GM19193 (cell line): ENCODE data around the gene STBD1.

Experiments
- POLR2A ChIP-seq: IDR thresholded peaks from 4 replicates; pipeline ENCODE4 v1.6.1; 2011; ENCODE audit not compliant: insufficient read depth, insufficient read length; ENCODE audit errors: extremely low read depth

The STBD1 gene

GRCh38 chr4:76305971-76306881, at the start of gene STBD1:
Gene STBD1, plus strand, starts transcription at chr4:76306733. Its CDS starts 37 bp downstream, at chr4:76306770.
- no peak for TF ChIP-seq POLR2A

- no peak for TF ChIP-seq POLR2A
These were observed 49.6 kb upstream of the STBD1 start for GRCh38 chr4:76256968-76257367.

DNA sequence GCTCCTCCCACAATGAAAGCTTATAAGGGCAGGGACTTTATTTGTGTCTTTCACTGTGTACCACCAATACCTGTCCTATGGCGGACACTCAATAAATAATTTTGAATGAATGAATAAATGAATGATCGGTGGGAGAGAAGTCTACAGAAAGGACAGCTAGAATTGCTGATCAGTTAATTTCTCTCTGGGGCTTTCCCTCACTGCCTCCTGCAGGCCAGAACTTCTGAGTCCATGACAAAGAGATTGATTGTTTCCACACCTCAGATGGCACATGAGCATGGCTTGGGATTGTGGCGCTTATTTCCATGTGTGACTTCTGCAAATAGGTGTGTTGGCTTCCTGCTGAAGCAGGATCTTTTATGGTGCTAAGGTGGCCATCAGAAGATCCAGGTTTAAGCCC, 48.7 kb upstream of the STBD1 start:
- TF ChIP-seq POLR2A = no peak

GRCh38 chr4:76260571-76260970, 46.0 kb upstream of the STBD1 start:
- TF ChIP-seq POLR2A = no peak

GRCh38 chr4:76265631-76266218, 40.8 kb upstream of the STBD1 start:
- no peak for TF ChIP-seq POLR2A

DNA sequence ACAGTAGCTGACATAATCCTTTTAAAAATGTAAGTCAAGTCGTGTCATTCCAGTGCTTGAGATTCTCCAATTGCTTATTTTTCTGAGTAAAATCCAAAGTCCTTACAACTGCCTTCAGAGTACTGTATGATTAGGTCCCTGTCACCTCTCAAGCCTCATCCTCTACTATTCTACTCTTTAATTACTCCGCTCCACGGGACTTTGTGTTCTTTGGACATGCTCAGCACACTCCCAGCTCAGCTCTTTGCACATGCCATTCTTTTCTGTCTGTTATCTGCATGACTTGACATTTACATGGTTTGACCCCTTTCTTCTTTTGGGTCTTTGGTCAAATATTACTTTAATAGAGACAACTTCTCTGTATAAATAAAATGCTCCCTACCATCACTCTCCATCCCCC, 39.9 kb upstream of the STBD1 start:
- TF ChIP-seq POLR2A = no peak

GRCh38 chr4:76267811-76268210, 38.7 kb upstream of the STBD1 start:
- no peak for TF ChIP-seq POLR2A

DNA sequence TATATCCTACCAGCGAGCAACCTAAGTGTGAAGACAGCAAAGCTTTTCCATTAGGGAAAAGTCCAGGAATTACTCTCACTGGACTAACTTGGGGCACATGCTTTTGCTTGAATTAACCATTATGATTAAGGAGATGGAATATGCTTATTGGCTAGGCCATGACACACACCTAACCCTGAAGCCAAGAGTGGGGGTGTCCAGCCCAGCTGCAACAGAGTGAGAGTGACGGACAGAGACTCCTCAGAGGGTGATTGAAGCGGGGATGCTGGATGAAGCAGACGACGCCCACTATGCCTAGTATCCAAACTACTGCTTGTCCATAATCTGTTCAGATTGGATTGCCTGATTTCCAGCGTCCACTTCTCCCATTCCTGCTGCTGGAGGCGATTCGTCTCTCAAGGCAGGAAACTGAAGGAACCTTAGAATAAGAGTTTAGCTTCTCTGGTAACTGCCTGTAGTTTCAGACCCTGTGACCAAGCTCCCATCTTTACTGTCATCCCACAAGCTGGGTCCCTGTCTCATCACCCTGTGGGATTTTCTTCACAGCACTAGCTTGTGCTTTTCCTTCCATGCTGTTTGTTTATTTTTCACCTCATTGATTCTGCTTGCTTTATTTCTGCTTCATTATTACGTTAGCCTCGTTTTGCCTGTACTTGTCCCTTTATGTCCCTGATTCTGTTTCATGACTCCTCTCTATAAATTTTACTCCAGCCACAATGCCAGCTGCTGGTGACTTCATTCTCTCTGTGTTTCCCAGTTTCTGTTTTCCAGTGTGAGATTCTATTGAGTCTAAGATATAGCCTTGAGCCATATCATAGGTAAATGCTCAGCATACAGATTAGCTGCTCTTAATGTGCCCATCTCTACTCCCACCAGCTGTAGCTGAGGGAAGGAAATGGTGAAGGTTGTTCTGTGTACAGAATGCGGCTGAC, 36.0 kb upstream of the STBD1 start:
- TF ChIP-seq POLR2A = no peak

DNA sequence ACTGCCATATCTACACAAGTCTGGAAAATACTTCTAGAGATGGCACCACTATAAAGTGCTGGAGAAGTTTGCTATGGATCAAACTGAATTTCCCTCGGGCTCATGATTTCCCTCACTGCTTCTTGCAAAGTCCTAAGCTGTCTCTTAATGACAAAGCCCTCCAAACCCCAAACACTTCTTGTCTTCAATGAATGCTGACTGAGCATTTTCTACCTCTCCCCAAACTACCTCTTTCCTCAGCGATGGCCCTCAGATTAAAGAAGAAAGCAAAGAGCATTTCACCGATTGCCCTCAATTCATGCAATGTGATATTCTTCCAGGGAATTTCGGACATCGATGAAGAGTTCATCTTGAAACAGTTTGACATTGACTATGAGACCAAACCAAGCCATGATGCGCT, 35.3 kb upstream of the STBD1 start:
- no peak for TF ChIP-seq POLR2A

DNA sequence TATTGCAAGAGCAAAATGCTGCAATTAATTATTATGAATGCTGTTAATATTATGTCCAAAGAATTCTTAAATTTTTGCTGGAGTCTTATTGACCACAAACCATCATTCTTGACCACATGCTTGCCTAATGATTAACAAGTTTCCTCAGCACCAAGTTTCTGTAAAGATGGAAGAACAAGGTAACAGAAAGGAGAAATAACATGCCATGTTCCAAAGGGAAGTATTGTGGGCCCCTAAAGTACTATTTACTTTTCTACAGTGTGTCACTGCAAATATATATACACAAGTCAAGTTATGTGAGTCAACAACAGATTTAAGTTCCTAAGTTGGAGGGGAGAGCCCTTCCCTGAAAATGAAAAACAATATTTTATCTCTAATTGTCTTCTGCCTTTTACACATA, 34.5 kb upstream of the STBD1 start:
- TF ChIP-seq POLR2A = no peak

GRCh38 chr4:76272582-76272981, 34.0 kb upstream of the STBD1 start:
- no peak for TF ChIP-seq POLR2A

- TF ChIP-seq POLR2A = no peak
These were observed 33.5 kb upstream of the STBD1 start for GRCh38 chr4:76272999-76273398.

GRCh38 chr4:76275486-76276124, 30.9 kb upstream of the STBD1 start:
- TF ChIP-seq POLR2A = no peak

GRCh38 chr4:76276813-76277212, 29.7 kb upstream of the STBD1 start:
- no peak for TF ChIP-seq POLR2A

DNA sequence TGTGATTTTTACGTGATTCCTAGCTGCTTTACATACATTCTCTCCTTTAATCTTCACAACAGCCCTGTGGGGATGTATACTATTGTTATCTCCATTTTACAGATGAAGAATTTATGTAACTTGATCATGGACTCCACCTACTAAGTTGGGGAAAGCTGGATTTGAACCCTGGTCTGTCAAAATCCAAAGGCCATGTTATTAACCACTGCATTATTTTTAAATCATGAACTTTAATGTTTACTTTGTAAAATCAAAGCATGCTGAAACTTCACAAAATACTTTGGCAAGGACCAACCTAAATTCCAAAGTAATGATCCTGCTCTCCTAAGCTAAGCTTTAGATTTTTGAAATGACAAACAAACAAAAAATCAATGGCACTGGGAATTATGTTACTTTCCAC, 28.9 kb upstream of the STBD1 start:
- TF ChIP-seq POLR2A = no peak
